ENCODE data around the gene CER1.

Gene CER1, protein sequence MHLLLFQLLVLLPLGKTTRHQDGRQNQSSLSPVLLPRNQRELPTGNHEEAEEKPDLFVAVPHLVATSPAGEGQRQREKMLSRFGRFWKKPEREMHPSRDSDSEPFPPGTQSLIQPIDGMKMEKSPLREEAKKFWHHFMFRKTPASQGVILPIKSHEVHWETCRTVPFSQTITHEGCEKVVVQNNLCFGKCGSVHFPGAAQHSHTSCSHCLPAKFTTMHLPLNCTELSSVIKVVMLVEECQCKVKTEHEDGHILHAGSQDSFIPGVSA

DNA sequence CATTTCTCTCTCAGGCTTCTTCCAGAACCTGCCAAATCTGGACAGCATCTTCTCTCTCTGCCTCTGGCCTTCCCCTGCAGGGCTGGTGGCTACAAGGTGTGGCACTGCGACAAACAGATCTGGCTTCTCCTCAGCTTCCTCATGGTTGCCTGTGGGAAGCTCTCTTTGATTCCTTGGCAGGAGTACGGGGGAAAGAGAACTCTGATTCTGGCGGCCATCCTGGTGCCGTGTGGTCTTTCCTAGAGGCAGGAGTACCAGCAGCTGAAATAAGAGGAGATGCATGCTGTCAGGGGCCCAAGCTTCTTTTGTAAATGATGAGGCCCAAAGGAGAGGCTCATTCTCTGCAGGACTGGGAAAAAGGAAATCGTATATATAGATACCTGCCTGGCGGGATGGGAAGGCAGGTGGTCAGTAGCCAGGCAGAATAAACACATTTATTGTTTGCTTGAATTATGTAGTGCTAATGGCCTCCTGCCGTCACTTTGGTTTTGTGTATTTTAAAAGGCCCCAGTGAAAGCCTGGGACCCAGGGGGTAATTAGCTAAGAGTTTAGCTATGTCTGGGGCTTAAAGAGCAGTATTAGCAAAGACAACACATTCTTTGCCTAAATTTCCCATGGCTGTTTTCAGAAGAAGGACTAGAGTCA is at the start of gene CER1:
TSS of gene CER1 (minus strand) at position 343 of the 645 bp plus-strand sequence. CDS start at position 282, 61 bp downstream.
- DNase-seq = no peak

DNA sequence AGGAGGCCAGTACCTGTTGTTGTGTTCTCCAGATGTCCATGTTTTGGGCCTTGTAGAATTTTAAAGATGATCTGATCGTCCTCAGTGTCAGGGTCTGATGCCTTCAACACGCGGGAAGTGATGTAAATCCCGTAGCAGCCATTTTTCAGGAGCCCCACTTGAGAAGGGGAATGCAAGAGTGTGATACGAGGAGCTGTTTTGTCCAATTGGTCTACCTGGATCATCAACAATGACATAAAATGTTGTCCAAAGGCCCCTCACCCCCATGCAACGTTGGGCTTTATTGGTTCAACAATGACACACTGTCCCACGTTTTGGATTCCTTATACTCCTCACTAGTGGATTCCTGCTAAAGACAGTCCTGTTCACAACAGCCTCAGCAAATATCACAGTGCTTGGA is 48.1 kb upstream of the CER1 start:
- DNase-seq = no peak

DNA sequence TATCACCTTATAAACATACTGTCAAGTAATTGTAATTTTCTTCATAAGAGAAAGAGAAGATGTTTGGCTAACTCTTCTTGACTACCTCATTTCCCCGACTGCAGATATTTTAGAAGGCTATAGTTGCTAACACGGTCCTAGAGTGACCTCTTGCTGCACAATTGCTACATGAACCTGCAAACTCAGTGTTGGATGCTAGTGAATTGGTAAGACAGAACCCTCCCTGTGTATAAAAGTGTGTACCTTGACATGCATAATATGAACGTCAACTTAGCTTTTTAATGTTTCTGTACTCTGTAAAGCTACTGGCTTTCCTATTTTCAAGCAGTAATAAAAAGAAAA is 46.7 kb upstream of the CER1 start:
- DNase-seq = no peak

DNA sequence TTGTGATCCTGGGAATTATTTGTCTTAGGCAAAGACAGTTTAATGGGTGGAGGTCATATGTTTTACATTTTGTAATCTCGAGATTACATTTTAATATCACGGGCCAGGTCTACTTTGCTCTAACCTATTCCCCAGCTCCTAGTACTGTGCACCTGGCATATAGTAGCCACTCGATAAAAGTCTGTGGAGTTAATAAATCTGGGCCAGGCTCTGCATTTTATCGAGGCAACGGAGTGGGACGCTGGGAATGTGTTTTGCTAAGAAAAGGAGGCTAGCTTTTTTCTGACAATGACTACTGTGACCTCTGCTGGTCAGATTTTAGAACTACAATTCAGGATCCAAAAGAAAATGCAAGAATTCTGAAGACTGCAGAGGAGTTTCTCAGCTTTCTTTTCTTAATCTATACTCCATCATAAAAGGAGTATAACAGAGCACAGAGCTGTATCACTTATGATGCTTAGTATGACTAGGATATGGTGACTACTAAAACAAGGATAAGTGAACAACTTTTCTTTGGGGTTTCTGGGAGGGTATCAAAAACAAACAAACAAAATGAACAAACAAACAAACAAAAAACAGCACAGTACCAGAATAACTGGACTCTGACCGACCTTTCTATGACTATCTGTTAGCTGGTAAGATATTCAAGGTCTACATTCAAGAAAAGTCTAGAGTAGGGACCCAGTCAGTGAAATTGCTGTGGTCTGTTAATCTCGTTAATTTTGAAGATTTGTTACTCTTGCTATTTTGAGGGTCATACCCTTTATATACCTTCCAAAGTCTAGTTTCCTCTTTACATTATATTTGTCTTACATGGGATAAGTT is 46.1 kb upstream of the CER1 start:
- DNase-seq = no peak

DNA sequence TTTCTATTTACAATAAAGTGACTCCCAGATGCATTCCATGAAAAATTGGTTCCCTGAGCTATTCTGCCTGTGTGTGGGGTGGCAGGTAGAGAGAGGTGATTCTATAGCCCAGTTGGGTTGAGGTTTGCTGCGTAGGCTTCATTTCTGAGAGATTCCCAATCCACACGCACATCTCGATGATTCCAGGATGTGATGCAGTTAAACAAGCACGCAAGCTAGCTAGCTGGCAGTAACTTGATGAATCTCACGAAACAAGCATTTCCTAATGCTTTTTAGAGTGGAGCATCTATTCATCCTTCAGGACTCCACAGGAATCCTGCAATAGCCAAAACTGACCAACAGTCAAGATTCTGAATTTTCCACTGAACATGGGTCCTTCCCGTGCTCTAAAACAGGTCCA is 43.8 kb upstream of the CER1 start:
- DNase-seq = no peak

DNA sequence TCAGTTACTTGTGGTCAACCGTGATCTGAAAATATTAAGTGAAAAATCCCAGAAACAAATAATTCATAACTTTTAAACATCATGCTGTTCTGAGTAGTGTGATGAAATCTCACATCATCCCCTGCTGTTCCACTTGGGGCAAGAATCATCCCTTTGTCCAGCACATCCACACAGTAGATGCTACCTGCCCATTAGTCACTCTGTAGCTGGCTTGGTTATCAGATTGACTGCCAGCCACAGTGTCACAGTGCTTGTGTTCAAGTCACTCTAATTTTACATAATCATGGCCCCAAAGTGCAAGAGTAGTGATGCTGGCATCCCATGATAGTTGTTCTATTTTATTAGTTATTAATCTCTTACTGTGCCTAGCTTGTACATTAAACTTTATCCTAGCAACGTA is 39.1 kb upstream of the CER1 start:
- no peak for DNase-seq

DNA sequence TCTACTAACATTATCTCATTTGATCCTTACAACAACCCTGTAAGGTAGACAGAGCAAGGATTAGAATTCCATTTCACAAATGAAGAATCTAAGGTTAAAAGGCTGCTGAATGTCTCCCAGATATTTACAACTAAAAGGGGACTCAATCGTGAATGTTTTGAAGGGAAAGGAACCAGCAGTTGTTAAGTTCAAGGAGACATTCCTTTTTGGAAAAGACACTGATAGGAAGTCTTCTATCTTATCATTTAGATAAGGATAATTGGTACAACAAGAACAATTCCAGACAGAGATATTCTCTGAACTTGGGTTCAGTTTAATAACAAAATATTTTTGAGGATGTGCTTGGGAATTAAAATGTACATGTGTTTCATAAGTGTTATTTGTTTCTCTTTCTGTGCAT is 37.5 kb upstream of the CER1 start:
- DNase-seq = no peak

DNA sequence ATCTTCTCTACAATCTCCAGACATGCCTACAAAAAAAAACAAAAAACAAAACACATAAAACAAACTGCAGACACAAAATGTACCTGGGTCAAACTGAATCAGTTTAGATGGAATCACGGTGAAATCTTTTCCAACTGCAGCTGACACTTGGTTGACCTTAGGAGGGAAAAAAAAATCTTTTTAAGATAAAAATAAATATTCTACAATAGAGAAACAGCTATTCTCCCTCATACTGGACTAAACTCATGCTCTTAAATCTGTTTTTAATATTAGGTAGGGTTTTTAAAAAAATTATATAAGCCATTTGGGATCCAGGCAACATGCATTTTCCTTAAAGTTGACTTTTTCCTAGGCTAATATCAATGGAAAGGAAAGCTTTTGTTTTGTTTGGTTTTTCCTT is 33.8 kb upstream of the CER1 start:
- no peak for DNase-seq

DNA sequence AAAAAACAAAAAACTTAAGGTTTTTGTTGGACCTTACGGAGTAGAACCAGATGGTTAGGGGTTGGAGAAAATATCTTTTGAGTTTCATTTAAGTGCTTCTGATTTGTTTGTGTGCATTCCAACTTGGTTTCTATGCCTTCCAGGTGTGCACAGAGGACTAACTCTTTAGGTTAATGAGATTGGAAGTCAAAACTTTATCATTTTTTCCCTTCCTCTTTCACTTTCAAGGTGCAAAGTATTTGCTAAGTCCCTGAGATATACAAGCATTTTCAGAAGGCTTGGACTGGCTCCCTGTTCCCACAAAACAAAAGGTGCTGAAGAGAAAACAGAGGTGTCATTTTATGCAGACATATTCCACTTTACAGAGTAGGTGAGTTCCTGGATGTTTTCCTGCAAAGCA is 30.3 kb upstream of the CER1 start:
- DNase-seq = no peak

DNA sequence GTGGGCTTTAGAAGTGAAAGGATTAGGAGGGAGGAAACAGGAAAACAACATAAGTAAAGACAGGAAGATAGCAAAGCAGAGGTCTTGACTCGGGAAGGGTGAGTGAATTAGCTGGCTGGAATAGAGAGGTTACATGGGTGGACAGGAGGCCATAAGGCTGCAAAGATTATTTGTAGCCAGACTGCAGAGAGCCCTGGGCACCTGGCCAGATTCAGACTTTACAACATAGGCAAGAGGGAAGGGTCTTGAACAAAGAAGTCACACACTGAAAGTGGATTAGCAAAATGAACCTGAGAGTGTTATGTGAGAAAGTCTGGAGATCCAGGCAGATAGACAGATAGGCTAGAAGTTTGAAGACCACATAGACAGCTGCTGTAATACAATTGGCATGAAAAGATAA is 29.7 kb upstream of the CER1 start:
- no peak for DNase-seq

DNA sequence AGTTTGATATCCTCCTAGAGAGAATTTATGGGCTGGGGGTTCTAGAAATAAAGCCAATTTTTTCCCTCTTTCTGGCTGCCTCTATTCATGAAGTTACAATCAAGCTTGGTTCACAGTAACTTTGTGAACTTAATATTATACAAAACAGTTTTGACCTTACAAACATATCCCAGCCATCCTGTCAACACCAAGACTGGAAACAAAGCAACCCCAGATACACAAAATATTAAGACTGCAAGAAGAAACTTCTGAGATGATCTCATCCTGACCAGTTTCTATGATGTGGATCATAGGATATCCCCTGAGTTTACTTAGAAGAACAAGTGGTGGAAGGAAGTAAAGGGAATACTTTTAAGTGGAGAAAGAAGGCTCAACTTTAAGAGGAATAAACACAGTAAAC is 28.3 kb upstream of the CER1 start:
- DNase-seq = no peak

DNA sequence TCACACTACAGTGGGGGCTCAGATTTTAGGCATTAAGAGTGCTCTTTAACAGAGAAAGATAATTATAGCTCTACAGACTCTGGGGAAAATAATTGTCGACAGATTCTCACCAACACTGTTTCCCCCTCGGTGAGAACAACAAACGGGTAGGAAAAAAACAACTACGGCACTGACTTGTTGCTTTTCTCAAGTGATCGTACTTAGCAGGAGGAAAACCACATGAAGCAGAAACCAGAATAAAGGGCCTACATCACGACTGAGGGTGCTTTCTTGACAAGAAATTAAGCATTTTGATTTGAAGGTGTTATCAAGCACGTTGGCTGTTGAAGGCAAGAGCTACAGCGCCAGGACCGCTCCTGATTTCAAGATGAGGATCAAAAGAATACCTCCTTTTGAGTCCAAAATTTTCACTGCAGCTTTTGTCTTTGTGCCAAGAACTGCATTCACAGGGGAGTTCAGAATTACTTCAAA is 27.2 kb upstream of the CER1 start:
- no peak for DNase-seq

DNA sequence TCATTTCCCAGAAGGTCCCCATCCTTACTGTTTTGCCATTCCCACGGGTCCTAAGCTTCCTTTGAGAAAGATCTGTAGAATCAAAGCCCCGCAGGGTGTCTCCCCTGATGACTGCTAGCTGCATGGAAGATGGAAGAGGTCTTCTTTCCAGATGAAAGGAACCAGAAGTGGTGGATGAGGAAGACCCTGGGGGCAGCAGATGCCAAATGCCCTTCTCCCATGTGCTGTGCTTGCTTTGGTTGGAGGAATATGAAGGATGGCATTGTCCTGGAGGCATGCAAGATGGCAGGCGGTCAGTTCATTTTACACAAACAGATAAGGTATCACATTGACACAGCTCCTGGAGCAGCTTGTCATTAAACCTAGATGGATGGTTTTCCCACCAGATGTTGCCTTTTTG is 25.8 kb upstream of the CER1 start:
- DNase-seq = no peak

DNA sequence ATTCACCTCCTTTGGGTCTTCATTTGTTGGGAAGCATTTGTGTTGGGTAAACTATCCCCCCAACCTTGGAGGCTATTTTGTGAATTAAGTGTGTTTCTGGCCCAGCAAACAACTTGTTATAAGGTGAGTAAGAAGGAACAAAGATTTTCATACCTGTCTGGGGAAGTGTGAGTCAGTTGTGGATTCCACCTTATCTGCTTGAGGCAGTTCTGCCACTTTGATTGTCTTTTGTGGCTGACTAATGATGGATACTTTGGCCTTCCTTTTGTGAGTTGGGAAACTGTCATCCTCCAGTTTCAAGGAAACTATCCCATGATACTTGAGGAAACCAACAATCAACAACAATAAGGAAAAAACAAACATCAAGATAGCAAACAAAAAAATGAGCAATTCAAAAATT is 24.6 kb upstream of the CER1 start:
- DNase-seq = no peak

DNA sequence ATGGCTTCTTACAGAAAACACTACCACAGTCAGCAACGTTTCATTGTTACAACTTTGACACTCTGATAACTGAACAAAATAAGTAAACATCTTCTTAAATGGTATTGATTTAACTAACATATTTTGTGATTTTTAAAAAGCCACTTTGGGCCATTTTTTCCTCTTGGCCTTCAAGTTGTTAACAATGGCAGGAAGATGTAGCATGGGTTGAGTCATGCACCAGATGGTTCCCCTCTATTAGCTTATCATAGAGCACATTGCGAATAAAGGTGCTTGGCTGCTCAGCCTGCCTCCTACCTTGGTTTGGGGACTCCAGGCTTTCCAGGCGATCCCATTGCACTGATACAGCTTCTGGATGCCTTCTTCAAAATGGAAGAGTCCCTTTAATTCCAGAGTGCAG is 24.1 kb upstream of the CER1 start:
- no peak for DNase-seq

DNA sequence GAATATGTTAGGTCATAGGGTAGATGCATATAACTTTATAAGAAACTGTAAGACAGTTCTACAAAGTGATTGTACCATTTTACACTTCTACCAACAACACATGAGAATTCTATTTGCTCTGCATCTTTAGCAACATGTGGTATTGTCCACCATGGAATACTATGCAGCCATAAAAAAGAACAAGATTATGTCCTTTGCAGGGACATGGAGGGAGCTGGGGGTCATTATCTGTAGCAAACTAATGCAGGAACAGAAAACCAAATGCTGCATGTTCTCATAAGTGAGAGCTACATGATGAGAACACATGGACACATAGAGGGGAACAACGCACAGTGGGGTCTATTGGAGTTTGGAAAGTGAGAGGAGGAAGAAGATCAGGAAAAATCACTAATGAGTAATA is 22.2 kb upstream of the CER1 start:
- no peak for DNase-seq

DNA sequence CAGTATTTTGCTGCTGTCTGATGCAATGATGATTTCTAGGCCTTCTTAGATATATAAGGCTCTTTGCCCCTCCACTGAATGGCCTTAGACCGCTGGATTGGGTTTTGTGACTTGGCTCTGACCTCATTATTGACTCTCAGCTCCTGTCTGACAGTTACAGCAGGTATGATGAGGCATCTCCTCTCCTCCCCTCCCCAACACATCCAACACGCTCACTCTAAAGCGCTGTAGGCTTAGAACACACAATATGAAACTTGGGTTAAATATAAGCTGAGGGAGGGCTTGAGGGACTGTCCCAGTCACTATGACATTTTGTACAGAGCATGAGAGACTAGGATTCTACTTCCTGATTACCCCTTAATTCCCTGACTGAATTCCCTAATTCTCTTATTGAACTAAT is 18.8 kb upstream of the CER1 start:
- no peak for DNase-seq

DNA sequence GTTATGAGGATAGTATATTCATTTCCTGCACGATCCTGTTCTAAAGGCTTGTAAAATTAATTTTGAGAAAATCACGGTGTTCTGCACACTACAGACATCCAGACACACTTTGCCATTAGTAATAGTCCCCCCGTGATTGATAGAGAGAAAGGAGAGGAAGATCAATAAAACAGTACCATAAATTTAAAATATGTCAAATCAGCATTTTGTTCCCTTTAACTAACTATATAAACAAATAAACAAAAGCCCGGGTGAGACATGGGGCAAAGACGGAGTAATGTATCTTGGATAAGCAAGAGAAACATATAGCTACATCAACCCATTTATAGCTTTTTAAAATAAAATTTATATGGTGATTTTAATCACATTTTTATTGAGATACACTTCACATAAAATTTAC is 10.6 kb upstream of the CER1 start:
- DNase-seq = no peak

DNA sequence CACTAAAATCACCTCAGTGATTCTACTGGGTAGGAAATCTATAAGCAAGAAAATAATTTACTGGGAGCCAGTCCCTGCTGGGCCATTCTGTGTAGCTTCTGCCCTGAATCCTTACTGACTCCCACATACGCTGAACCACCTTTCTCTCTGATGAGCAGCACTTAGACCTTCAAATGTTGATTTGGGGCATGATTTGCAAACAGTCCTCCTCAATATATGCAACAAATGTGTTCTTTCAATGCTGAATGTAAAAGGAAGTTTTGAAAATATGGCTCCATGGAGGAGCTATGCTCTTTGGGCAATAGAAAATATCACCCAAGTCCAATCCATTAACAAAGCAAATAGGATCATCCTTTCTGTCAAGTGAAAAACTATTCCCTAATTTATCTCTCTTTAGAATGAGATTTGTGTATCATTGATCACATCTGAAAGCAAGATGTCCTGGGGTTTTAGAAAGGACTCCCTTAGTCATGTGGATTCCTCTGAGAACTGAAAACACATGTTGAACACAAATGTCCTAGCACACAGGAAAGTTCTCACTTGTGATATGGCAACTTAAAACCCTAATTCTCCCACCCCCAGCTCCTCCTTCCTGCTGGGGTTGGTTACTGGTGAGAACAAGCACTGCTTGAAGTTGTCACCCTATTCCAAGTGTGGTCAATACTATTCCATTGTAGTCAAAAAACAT is 8.9 kb upstream of the CER1 start:
- DNase-seq = no peak

DNA sequence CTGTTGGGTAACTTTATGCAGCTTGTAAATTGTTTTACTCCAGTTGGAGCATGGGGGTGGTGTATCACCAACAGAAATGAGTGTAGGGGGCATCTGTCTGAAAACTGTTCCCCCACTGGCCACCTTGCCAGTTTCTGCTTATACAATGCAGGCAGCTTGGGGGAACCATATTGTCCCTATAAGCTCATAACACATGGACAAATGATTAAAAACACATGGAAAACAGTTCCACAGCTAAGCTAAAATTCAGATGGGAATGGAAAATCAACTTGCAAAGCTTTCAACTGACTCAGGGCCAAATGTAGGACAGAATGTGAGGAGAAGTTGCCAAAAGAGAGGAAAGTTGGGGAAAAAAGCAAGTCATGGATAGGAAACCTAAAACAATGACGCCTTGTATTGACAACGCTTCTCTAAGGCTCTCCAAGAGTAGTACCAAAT is 7.9 kb upstream of the CER1 start:
- no peak for DNase-seq

DNA sequence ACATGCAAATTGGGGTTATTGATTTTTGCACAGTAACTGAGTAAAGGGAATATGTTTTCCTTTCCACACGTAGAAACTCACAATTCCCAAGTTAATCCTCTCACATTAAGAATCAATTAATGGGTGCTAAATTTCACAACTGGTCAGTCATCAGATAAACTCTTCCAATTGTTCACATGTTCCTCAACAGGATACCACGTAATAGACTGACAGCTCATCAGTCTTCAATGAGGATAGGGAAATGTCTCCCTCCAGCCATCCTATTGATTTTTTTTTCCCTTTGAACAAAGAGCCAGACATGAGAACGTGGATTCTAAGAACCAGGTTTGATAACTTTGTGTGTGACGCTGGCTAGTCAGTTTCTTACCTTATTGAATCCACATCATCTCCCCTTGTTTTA is 768 bp upstream of the CER1 start:
- no peak for DNase-seq

DNA sequence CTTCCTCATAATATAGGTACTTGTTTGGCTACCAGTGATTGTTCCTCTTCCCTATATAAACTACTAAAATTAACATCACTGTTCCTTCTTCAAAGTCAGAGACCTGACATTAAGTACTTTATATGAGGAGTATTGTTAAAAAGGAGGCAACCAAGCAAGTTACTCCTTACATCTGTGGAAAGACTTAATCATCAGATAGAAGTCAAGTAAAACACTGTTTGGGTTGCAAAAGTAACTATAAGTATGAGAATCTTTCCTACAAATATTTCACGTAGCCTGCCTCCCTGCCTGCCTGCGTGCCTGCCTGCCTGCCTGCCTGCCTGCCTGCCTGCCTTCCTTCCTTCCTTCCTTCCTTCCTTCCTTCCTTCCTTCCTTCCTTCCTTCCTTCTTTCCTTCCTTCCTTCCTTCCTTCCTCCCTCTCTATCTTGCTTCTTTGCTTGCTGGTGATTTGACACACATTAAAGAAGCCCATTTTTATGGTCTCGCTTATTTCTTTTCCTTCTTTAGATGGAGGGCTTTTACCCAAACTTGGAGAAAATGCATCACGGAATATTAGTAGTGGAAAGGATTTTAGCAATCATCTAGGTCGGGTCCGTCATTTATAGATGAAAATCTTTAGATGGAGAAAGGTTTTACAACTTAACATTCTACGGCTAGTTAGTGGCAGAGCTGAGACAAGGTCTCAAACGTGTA is 3.2 kb downstream of the CER1 start:
- DNase-seq = no peak

DNA sequence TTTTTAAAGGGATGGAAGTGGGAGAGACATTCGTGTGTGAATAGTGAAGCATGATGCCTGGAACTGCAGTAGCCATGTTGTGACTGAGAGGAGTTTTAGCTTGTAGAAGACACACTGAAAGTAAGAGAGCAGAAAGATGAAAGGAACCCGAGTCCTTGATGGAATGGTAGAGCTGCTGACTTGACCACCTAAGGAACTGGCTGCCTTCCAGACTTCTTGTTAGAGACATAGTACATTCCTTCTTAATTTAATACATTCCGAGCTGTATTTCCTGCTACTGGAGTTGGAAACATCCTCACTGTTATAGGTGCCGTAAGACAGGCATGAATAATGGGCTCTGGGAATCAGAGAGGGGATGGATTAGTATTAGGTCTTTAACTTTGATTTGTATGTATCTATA is 7.4 kb downstream of the CER1 start:
- DNase-seq = no peak

All from activated CD4-positive, alpha-beta T cell treated with anti-CD3 and anti-CD28 coated beads for 1 hour (primary cell).